HCEC 1CT (cell line): ENCODE data around the gene LMTK2.

ENCODE experiments used
- DNase-seq: peaks from one replicate; pipeline ENCODE4 v3.0.0-alpha.2; 2017

LMTK2 gene

DNA sequence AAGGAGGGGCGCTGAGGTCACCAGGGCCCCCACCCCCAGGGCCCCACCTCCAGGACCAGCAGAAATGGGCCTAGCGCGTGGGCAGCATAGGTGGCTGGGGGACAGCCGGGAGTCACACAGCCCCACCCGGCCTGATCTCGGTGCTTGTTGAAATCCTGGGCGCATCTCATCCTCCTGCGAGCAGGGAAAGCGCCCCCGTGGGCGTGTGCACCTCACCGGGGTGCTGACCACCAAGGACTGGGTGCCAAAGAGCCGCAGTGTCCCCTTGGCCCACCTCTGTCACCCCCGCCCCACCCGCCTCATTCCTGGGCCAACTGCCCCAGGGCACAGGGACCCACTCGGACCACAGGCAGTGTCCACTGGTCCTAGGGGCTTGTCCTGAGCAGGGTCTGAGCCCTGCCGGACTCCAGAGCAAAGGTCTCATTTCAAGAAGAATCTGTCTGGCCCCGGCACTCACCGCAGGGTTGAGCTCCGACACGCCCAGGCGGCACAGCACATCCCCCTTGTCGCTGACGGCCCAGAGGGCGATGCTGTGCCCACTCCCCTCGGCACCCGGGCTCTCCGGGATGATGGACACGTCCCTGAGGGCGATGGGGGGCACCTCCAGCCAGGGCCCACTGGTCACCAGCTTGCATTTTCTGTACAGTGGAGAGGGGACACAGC, 116.0 kb downstream of the LMTK2 start:
- no peak for DNase-seq

DNA sequence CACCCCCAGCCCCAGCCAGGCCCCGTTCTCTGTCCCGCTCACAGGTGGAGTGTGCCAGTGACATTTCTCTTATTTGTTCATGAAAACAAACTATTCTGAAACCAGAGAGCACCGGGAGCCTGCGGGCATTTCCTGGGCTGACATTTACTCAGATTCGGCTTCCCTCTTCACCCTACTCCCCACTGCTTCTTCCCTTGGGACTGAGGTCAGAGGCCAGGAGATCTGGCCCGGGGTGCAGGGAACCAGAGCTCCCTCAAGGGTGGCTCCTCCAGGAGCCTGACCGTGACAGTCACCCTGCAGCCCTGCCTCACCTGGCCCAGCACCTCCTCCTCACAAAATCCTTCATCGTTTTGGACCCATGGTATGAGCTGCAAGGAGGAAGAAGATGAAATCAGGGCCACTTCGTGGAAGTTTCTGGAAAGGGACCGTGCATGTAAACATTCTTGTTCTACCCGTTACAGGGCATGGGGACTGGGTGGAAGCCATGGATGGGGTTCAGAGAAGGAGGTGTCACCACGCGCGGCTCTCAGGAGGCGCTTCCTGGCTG, 116.8 kb downstream of the LMTK2 start:
- DNase-seq: no peak

DNA sequence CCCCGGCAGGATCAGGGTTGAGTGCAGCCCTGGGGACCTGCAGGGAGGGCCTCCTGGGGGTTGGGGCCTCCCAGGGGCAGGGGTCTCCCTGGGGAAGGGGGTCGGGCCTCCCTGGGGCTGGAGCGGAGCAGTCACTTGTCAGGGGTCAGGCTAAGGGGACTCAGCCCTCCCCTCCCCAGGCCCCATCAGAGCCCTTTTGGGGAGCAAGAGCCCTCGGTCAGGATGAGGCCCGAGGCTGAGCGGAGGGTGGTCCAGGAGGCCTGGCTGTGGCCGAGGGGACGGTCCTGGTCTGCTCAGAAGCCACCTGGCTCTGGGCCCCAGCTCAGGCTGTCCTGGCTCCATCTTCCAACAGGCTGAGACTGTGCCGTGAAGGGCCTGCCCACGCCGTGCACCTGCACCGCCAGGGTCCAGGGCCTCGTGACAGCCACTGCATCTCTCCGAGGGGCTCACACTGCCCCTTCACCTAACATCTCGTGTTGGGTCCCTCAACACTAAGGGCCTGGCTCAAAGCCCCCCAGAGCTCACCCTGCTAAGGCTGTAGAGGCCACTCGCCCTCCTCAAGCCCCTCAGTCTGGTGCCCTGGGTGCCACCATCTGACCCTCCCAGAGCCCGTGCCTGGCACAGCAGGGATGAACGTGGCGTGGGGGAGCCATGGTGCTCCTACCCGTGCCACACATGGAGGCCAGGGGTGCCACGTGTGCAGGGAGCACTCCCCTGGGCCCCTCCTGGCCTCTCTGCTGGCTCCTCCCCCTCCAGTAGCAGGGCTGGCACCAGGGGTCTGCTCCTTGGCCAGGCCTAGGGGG, 117.4 kb downstream of the LMTK2 start:
- no peak for DNase-seq

- DNase-seq: no peak
These were observed 118.1 kb downstream of the LMTK2 start for GRCh38 chr7:98224701-98225181.

- DNase-seq: no peak
These were observed 119.4 kb downstream of the LMTK2 start for GRCh38 chr7:98225913-98226614.

DNA sequence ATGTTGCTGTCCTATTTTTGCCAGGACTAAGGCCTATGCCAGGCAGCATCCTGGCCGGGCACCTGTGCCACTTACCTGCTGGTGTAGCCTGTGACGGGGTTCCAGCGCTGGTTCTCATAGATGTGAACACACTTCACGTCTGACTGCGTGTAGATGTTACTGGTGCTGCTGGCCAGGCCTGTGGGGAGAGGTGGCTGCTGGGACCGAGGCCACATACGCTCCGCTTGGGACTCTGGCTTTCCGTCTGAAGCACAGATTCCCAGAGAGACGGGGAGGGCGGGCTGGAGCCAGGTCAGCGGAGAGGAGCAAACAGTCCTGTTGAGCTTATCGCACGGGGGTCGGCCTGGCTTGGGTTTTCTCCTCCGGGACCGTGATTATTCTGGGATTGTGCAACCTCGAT, 121.3 kb downstream of the LMTK2 start:
- no peak for DNase-seq

GRCh38 chr7:98228801-98229200, 122.1 kb downstream of the LMTK2 start:
- DNase-seq: no peak

- DNase-seq: no peak
These were observed 122.8 kb downstream of the LMTK2 start for GRCh38 chr7:98229441-98229840.

DNA sequence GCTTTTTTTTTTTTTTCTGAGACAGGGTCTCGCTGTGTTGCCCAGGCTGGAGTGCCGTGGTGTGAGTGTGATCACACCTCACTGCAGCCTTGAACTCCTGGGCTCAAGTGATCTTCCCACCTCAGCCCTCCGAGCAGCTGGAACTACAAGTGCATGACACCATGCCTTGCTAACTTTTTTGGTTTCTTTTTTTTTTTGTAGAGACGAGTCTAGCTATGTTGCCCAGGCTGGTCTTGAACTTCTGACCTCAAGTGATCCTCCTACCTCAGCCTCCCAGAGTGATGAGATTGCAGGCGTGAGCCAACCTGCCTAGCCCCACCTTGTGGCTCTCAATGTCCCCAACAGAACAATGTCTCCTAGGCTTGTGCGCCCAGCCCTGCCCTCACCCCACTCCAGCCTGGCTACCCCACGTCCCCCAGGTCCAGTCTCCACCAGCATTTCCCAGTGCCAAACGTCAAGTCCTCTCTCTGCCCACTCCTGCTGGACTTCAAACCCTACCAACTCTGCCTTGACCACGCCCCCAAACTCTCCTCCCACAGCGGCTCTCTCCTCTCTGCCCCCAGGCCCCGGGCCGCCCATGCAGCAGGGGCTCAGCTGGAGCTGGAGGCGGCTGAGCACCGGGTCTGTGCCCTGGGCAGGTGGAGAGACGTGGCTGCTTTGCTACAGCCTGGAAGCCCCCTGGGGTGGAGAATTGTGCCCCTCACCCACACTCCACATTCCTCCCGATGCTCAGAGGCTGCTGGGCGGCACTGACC, 123.5 kb downstream of the LMTK2 start:
- no peak for DNase-seq

- no peak for DNase-seq
These were observed 124.2 kb downstream of the LMTK2 start for GRCh38 chr7:98230746-98231471.

DNA sequence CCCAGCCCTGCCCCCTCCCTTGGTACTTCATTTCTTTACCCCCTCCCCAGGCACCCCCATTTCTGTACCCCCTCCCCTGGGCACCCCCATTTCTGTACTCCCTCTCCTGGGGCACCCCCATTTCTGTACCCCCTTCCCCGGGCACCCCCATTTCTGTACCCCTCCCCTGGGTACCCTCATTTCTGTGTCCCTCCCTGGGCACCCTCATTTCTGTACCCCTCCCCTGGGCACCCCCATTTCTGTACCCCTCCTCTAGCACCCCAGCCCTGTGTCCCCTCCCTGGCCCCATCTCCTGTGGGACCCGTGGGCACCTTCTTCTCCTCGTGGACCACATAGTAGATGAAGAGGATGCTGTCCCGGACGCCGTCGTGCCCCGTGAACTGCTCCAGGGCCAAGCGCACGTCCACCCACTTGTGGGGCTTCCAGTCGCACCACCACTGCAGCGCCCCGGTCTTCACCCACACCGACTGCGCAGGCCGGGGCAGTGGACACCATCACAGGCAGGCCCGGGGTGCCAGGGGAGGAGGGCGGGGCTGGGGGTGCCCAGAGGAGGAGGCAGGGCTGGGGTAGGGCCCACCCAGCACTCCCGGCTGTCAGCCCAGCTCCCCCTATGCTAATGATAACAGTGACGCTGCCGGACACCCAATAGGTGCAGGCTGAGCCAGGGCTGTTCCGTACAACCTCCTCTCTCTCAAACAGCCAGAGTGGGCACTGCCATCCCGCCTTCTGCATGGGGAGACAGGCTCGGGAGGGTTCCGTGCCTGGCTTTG, 125.0 kb downstream of the LMTK2 start:
- no peak for DNase-seq

DNA sequence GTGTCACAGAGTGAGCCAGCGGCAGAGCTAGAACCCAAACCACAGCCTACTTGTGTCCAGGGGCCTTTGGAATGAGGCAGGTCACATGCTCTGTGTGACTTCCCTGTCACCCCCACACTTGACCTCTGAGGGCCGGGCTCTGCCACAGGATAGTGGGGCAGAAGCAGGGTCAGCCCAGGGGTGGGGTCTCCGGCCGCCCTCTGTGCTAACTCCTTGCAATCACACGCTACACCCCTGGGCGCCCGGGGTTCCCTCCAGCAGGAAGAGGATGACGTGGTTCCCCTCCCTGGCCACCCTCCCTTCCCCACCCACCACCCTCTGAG, 125.6 kb downstream of the LMTK2 start:
- no peak for DNase-seq

- no peak for DNase-seq
These were observed 126.1 kb downstream of the LMTK2 start for GRCh38 chr7:98232799-98233198.

- DNase-seq: no peak
These were observed 126.8 kb downstream of the LMTK2 start for GRCh38 chr7:98233219-98234070.

DNA sequence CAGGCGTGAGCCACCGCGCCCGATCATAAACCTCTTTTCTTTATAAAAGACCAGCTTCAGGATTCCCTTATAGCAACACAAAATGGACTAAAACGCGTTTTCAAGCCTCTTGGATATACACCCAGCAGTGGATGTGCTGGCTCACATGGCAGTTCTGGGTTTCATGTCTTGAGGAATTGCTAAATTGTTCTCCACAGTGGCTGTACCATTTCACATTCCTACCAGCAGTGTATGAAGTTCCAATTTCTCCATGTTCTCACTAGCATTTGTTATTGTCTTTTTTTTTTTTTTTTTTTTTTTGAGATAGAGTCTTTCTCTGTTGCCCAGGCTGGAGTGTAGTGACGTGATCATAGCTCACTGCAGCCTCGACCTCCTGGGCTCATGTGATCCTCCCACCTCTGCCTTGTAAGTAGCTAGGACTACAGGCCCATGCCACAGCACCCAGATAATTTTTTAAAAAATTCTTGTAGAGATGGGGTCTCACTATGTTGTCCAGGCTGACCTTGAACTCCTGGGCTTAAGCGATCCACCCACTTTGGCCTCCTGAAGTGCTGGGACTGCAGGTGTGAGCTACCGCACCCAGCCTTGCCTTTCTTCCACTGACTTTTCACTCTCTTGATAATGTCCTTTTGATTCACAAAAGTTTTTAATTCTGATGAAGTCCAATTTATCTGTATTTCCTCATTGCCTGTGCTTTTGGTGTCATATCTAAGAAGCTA, 127.9 kb downstream of the LMTK2 start:
- no peak for DNase-seq

DNA sequence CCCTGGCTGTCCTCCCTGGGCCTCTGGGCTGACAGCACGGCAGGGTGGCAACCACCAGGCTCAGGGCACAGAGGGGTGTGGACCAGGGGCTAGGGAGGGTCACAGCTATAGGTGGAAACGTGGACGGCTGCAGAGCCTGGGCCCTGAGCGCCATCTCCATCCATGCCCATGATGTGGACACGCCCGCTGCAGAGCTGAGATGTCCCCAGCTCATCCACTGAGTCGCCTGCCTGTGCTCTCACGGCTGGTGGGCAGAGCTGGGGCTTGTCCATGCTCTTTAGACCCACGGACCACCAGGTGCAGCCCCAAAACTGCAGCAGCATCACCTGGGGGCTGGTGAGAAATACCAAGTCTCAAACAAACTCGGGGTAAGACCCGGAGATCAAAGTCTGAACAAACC, 129.2 kb downstream of the LMTK2 start:
- DNase-seq: no peak

GRCh38 chr7:98236355-98237185, 129.9 kb downstream of the LMTK2 start:
- no peak for DNase-seq

GRCh38 chr7:98238076-98238475, 131.4 kb downstream of the LMTK2 start:
- no peak for DNase-seq

DNA sequence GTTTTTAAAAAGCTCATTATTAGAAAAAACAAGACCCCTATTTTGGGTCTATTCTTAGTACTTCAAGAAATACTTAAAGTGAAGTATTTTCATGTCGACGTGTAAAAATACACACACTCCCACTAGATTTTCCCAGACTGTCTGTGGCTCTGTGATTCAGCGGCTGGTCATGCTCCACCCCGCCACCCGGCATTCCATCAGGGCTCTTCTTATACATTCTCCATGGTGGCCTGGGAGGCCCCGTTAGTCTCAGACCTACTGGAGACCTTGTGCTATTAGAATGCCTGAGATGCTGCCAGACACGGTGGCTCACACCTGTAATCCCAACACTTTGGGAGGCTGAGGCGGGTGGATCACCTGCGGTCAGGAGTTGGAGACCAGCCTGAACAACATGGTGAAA, 132.3 kb downstream of the LMTK2 start:
- DNase-seq: no peak
